BJ (cell line): ENCODE data around the gene DRICH1. TPM values are rescaled to one million over a fixed set of nuclear protein-coding genes. Genes with fewer than 3 reads are reported as not detected.

Source experiments
- CTCF ChIA-PET: fragments of 350-600 bp; formaldehyde crosslinking; extraction: SDS; loops from one replicate; lab custom pipeline; 2021; ENCODE audit warnings: antibody characterized with exemption, inconsistent platforms; lab: Yijun Ruan, JAX
- POLR2A ChIA-PET: fragments of 300-600 bp; sonication (Branson Sonifier 250); formaldehyde crosslinking; extraction: SDS; loops from one replicate; lab custom pipeline; 2021; ENCODE audit warnings: antibody characterized with exemption; lab: Charles Lee
- DNase-seq: peaks from one replicate; pipeline ENCODE4 v3.0.0-alpha.2; 2011; ENCODE audit warnings: low read depth
- H3K27me3 ChIP-seq: 2 replicates; pipeline ENCODE4 v1.6.0; 2011; ENCODE audit warnings: low read length; ENCODE audit not compliant: control insufficient read depth, insufficient read depth
- H3K36me3 ChIP-seq: 2 replicates; pipeline ENCODE4 v1.5.1; 2011; ENCODE audit warnings: low read length; ENCODE audit not compliant: control insufficient read depth, insufficient read depth
- H3K4me3 ChIP-seq: 2 replicates; pipeline ENCODE4 v1.5.1; 2011; ENCODE audit warnings: low read depth, mild to moderate bottlenecking, control low read depth, low read length
- CTCF ChIP-seq: IDR thresholded peaks from 2 replicates; pipeline ENCODE4 v1.5.1; 2011; ENCODE audit warnings: low read depth, mild to moderate bottlenecking, control low read depth, inconsistent platforms, low read length, moderate library complexity; ENCODE audit not compliant: insufficient read depth
- polyA plus RNA-seq: library from polyadenylated mRNA; depleted of rRNA; stranded (reverse); fragments of >200 nt; gene quantifications from 2 replicates; pipeline ENCODE4 v1.2.3, GENCODE V29; 2011

DRICH1 gene
- polyA plus RNA-seq, 1 experiment = not detected

DNA sequence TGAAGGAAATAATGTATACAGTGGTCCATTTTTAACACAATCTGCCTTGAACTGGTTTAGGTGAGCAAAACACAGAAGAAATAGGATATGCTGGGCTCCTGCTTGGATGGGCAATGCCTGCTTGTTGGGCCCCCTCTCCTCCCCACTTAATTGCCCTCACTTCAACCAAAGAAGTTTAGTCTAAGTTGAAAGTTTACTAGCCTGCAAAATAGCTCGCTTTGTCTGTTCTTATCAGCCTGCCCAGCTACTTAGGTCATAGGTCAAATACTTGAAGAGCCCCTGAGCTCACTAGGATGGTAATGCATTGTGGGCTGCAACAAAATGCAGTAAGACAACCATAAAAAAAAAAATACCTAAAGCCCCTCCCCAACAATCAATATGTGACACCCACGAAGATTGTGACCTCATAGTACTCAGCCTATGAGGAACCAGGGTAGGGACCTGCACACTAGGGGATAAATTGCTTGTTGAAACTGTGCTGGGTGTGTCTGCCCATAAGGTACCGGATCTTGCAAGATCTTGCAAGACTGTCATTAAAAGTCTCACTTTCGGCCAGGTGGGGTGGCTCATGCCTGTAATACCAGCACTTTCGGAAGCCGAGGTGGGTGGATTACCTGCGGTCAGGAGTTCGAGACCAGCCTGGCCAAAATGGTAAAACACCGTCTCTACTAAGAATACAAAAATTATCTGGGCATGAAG, 10.9 kb downstream of the DRICH1 start:
- Histone ChIP-seq H3K36me3 (no peaks in the 10 kb centered on the region), H3K27me3 (peaks cover 3% of the 10 kb centered on the region; the same call in 1 of the 2 replicates), H3K4me3 (no peak overlapping the region)
- ChIA-PET POLR2A (no interaction called here), CTCF (no interaction called here)
- no peak for DNase-seq
- TF ChIP-seq CTCF = no peak

DNA sequence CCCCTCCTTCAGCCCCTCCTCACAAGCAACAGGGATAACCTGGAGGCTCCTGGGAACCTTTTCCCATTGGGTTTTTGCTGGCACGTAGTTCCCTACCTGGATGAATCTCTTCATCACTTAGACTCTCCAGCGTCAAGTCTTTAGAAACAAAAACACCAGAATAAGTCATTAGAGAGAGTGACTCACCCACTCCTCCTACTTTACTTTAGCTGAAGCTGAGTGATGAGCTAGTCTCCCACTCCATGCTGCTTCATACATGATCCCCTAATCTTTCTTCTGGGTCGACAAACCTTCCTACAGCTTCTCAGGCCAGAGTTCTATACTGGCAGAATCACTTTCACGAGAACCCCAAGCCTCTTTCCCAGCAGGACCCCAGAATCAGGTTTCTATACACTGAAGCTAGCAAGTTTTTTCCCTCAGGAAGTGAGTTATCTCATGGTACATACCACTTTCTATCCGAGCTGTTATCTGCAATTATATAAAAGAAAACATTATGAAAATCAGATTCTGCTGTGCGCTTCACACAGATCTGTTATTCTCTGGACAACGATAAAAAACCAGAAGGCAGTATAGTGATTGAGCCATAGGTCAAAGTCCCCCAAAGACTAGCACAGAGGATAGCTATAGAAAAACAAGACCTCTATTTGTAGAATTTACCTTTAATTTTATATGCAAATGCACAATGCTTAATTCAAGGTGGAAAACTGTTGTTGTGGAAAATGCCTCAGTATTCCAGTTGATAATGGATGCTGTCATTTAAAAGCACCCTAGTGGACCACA, 18.7 kb downstream of the DRICH1 start:
- no peaks in the 10 kb centered on the region for H3K27me3 ChIP-seq
- ChIA-PET POLR2A (no interaction called here), CTCF (interaction anchor here (0.9 kb wide), 1 partner anchor 22 kb away, joined by 5 read pairs; no protein-coding TSS in a partner anchor)
- H3K4me3 ChIP-seq = no peak overlapping the region
- no peak for DNase-seq
- H3K36me3 ChIP-seq = no peaks in the 10 kb centered on the region
- TF ChIP-seq CTCF = no peak

DNA sequence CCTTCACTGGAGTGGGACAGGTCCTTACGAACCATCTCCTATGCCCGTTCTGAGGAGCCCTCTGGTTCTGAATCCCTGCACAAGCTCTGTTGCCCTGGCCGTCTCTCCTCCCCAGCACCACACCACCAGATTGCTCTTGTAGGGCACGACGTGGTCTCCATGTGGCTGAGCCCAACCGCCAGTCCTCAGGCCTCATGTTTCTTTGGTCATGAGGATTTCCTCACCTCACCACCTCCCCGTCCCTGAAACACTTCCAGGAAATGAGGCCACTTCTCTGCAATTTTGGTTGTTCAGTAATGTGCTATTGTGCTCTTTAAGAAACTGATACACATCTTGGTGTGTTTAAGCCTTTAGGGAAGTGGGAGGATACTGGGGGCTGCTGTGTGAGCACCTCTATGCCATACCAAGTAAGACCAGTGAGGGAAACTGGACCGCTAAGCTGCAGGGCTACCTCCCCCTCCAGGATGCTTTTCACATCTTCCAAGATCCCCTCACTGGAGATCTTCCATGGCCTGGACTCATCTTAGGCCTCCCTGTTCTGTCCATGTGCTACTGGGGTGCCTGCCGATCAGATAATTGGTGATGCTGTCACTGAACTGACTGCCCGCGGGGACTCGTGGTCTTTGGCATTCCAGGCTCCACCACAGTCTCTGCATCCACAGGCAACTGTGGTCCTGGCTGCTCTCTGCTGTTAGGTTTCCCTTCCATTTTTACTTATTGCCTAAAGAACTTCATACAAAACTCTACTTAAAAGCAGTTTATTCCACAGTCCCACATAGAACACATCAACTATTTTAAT, 21.9 kb downstream of the DRICH1 start:
- POLR2A ChIA-PET = no interaction called here
- DNase-seq = no peak
- no peak for TF ChIP-seq CTCF
- no peaks in the 10 kb centered on the region for H3K27me3 ChIP-seq
- no peaks in the 10 kb centered on the region for H3K36me3 ChIP-seq
- H3K4me3 ChIP-seq = no peak overlapping the region
- CTCF ChIA-PET = no interaction called here

DNA sequence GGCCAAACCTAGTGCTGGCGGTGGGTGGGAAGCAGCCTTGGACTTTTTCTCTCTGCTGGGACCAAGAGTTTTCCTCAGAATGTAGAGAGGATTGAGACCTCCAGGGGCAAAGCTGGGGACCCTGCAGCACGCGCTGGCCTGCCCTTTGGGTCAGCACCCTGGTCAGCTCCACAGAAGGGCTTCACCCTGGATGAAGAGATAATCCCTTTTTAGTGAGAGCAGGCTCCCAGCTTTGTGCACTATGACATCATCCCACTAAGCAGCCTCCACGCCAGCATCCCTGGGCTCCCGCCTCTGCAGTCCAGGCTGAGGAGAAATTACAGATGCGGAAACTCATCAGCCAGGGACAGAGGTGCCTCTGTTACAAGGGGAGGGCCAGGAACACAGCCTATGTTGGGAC, 23.5 kb downstream of the DRICH1 start:
- no peak for DNase-seq
- CTCF ChIA-PET = interaction anchor here (1.3 to 1.4 kb wide), 2 partner anchors 17 to 70 kb away, joined by 3 to 4 read pairs; no protein-coding TSS in a partner anchor
- no peaks in the 10 kb centered on the region for H3K36me3 ChIP-seq
- H3K27me3 ChIP-seq = no peaks in the 10 kb centered on the region
- H3K4me3 ChIP-seq = no peak overlapping the region
- POLR2A ChIA-PET = no interaction called here
- no peak for TF ChIP-seq CTCF
